ACHN (cell line): ENCODE data around the gene IFIT1.
"Not testable (repeated sequence)": the region's sequence is repeated elsewhere in the genome, so short reads cannot be mapped to it uniquely, and the experiment has no call there.

Source experiments
- DNase-seq: peaks from one replicate; pipeline ENCODE4 v3.0.0-alpha.2; 2015
- in situ Hi-C: cut with HindIII; loops from 2 replicates; pipeline ENCODE4 v1.10.0; 2017; ENCODE audit warnings: low sequenced_read_pairs, low pct_ligation_motif_present, low pct_unique_long_range_greater_than_20kb

Gene IFIT1

GRCh38 chr10:89414879-89415821 is 22.7 kb downstream of the IFIT1 start:
- in situ Hi-C loops: loop anchor here (25.0 kb wide), 1 partner anchor 147 kb away; no protein-coding TSS in a partner anchor
- peak; percentile 52 for DNase-seq

- in situ Hi-C loops: loop anchor here (25.0 kb wide), 1 partner anchor 146 kb away; no protein-coding TSS in a partner anchor
- no peak for DNase-seq
Measured at GRCh38 chr10:89416465-89416864, 24.0 kb downstream of the IFIT1 start.

- peak; percentile 69 for DNase-seq
- in situ Hi-C loops: loop anchor here (25.0 kb wide), 1 partner anchor 143 kb away; no protein-coding TSS in a partner anchor
Measured at GRCh38 chr10:89419548-89419947, 27.1 kb downstream of the IFIT1 start.

GRCh38 chr10:89421018-89421476 is 28.6 kb downstream of the IFIT1 start:
- no peak for DNase-seq
- in situ Hi-C loops: loop anchor here (25.0 kb wide), 1 partner anchor 141 kb away; no protein-coding TSS in a partner anchor

- no peak for DNase-seq
- in situ Hi-C loops: loop anchor here (25.0 kb wide), 1 partner anchor 137 kb away; no protein-coding TSS in a partner anchor
Measured at GRCh38 chr10:89425000-89425399, 32.6 kb downstream of the IFIT1 start.

- in situ Hi-C loops: no loop called here
Measured at GRCh38 chr10:89426230-89426868, 33.9 kb downstream of the IFIT1 start.

GRCh38 chr10:89427629-89428028 is 35.2 kb downstream of the IFIT1 start:
- peak; percentile 66 for DNase-seq
- in situ Hi-C loops: no loop called here

More at GRCh38 chr10:89426230-89426868, 33.9 kb downstream of the IFIT1 start:
- DNase-seq: peak; percentile 77

GRCh38 chr10:89428877-89429276 is 36.5 kb downstream of the IFIT1 start:
- in situ Hi-C loops: no loop called here
- no peak for DNase-seq

GRCh38 chr10:89431977-89432376 is 39.6 kb downstream of the IFIT1 start:
- peak; percentile 91 for DNase-seq
- in situ Hi-C loops: no loop called here

GRCh38 chr10:89438525-89438924 is 46.1 kb downstream of the IFIT1 start:
- no peak for DNase-seq
- in situ Hi-C loops: no loop called here

- DNase-seq: no peak
- in situ Hi-C loops: no loop called here
Measured at GRCh38 chr10:89440226-89441009, 48.0 kb downstream of the IFIT1 start.

GRCh38 chr10:89442289-89442688 is 49.9 kb downstream of the IFIT1 start:
- DNase-seq: no peak
- in situ Hi-C loops: no loop called here

- in situ Hi-C loops, DNase-seq: not testable (repeated sequence)
Measured at GRCh38 chr10:89444819-89445218, 52.4 kb downstream of the IFIT1 start.

GRCh38 chr10:89450901-89451300 is 58.5 kb downstream of the IFIT1 start:
- in situ Hi-C loops: no loop called here
- no peak for DNase-seq

- in situ Hi-C loops: no loop called here
- no peak for DNase-seq
Measured at GRCh38 chr10:89452193-89452592, 59.8 kb downstream of the IFIT1 start.

GRCh38 chr10:89454561-89455347 is 62.3 kb downstream of the IFIT1 start:
- in situ Hi-C loops: no loop called here
- no peak for DNase-seq
